Hepatocyte (in vitro differentiated cells): ENCODE results near the gene DLX4.
A peak's percentile ranks its signal among the peaks of the same experiment; 100 is the strongest.

Experiments used
- CTCF ChIP-seq: fragments of 200-600 bp; sonication (generic); IDR thresholded peaks from 2 replicates; pipeline ENCODE4 v1.5.1; 2016; ENCODE audit warnings: antibody characterized with exemption, mild to moderate bottlenecking; ENCODE audit not compliant: poor library complexity
- EZH2 ChIP-seq: fragments of 200-600 bp; sonication (generic); IDR thresholded peaks from 2 replicates; pipeline ENCODE4 v1.6.1; 2016; ENCODE audit warnings: antibody characterized with exemption, mild to moderate bottlenecking, borderline replicate concordance
- EZH2phosphoT487 ChIP-seq: fragments of 200-600 bp; sonication (generic); IDR thresholded peaks from one replicate; pipeline ENCODE4 v1.6.1; 2018; ENCODE audit warnings: antibody characterized with exemption, mild to moderate bottlenecking, low read depth, moderate library complexity; ENCODE audit not compliant: unreplicated experiment, severe bottlenecking

GRCh38 chr17:49964303-49964768, 4.7 kb upstream of the DLX4 start:
- TF ChIP-seq CTCF: no peak
- peak; percentile 92 for TF ChIP-seq EZH2
- TF ChIP-seq EZH2phosphoT487: peak; percentile 53
